Liver (tissue), 9 donors: ENCODE measurements around the gene NUP43. TPM values are rescaled to one million over a fixed set of nuclear protein-coding genes. Genes with fewer than 3 reads are reported as not detected.

Source experiments
- DNase-seq: peaks from one replicate; pipeline ENCODE4 v3.0.0-alpha.2; 2017; ENCODE audit warnings: low spot score
- H3K27ac ChIP-seq, 2 donors: one replicate each; pipeline ENCODE4 v1.7.0; 2013; ENCODE audit warnings: inconsistent platforms in 2 of 2, low read length in 2 of 2, control low read depth in 1 of 2, low read depth in 1 of 2, mild to moderate bottlenecking in 1 of 2
- H3K27me3 ChIP-seq, 4 donors: one replicate each; pipeline versions ENCODE4 v1.6.1 to v1.7.0; 2013; ENCODE audit warnings: low read length in 3 of 4, inconsistent platforms in 1 of 4, mild to moderate bottlenecking in 1 of 4, moderate library complexity in 1 of 4; ENCODE audit not compliant: control insufficient read depth in 4 of 4, insufficient read depth in 4 of 4
- H3K36me3 ChIP-seq, 4 donors: one replicate each; pipeline versions ENCODE4 v1.6.1 to v1.7.0; 2013; ENCODE audit warnings: low read length in 3 of 4, mild to moderate bottlenecking in 3 of 4, low read depth in 1 of 4, moderate library complexity in 1 of 4; ENCODE audit not compliant: control insufficient read depth in 4 of 4, insufficient read depth in 3 of 4
- H3K4me1 ChIP-seq, 4 donors: one replicate each; pipeline versions ENCODE4 v1.6.1 to v1.7.0; 2013; ENCODE audit warnings: low read length in 3 of 4, mild to moderate bottlenecking in 3 of 4, moderate library complexity in 1 of 4; ENCODE audit not compliant: control insufficient read depth in 4 of 4, insufficient read depth in 4 of 4
- H3K4me3 ChIP-seq, 3 donors: one replicate each; pipeline versions ENCODE4 v1.6.1 to v1.7.0; 2013; ENCODE audit warnings: low read length in 3 of 3, control low read depth in 1 of 3, low read depth in 1 of 3, mild to moderate bottlenecking in 1 of 3
- H3K9ac ChIP-seq, 2 donors: one replicate each; pipeline ENCODE4 v1.7.0; 2013; ENCODE audit warnings: low read length in 2 of 2, mild to moderate bottlenecking in 2 of 2, moderate library complexity in 2 of 2, control low read depth in 1 of 2, low read depth in 1 of 2
- H3K9me3 ChIP-seq, 4 donors: one replicate each; pipeline versions ENCODE4 v1.6.1 to v1.7.0; 2013; ENCODE audit warnings: low read length in 3 of 4; ENCODE audit not compliant: control insufficient read depth in 4 of 4
- ATF3 ChIP-seq: IDR thresholded peaks from 2 replicates; pipeline ENCODE4 v1.6.1; 2016; ENCODE audit warnings: antibody characterized with exemption
- CTCF ChIP-seq: fragments of 150-350 bp; IDR thresholded peaks from 2 replicates; pipeline ENCODE4 v1.5.1; 2017; ENCODE audit warnings: improper control_type of control experiment, low read depth, low read length; ENCODE audit not compliant: missing input control
- EGR1 ChIP-seq, 2 donors: IDR thresholded peaks; 2 replicates each; pipeline ENCODE4 v1.6.1; 2016 to 2018; ENCODE audit warnings: antibody characterized with exemption in 2 of 2, low read depth in 2 of 2
- FOXA1 ChIP-seq: IDR thresholded peaks from 2 replicates; pipeline ENCODE4 v1.6.1; 2016; ENCODE audit warnings: antibody characterized with exemption
- FOXA2 ChIP-seq: IDR thresholded peaks from 2 replicates; pipeline ENCODE4 v1.6.1; 2016; ENCODE audit warnings: antibody characterized with exemption
- GABPA ChIP-seq, 2 donors: IDR thresholded peaks in 1 of 2; conservative IDR thresholded peaks in 1 of 2; 2 replicates each; pipeline ENCODE4 v1.6.1; 2016; ENCODE audit warnings: antibody characterized with exemption in 2 of 2, mild to moderate bottlenecking in 1 of 2, moderate library complexity in 1 of 2
- HNF4A ChIP-seq, 2 donors: conservative IDR thresholded peaks; 2 replicates each; pipeline ENCODE4 v1.6.1; 2016; ENCODE audit warnings: antibody characterized with exemption in 2 of 2, mild to moderate bottlenecking in 2 of 2
- HNF4G ChIP-seq: IDR thresholded peaks from 2 replicates; pipeline ENCODE4 v1.6.1; 2016; ENCODE audit warnings: antibody characterized with exemption
- JUND ChIP-seq, 2 donors: IDR thresholded peaks; 2 replicates each; pipeline ENCODE4 v1.6.1; 2016; ENCODE audit warnings: antibody characterized with exemption in 2 of 2
- MAX ChIP-seq: IDR thresholded peaks from 2 replicates; pipeline ENCODE4 v1.6.1; 2016; ENCODE audit warnings: antibody characterized with exemption
- RAD21 ChIP-seq, 2 donors: IDR thresholded peaks; 2 replicates each; pipeline ENCODE4 v1.6.1; 2016; ENCODE audit warnings: antibody characterized with exemption in 2 of 2, mild to moderate bottlenecking in 2 of 2
- REST ChIP-seq: IDR thresholded peaks from 2 replicates; pipeline ENCODE4 v1.6.1; 2016; ENCODE audit warnings: antibody characterized with exemption, mild to moderate bottlenecking
- RXRA ChIP-seq, 2 donors: IDR thresholded peaks; 2 replicates each; pipeline ENCODE4 v1.6.1; 2017 to 2018; ENCODE audit warnings: antibody characterized with exemption in 2 of 2, mild to moderate bottlenecking in 1 of 2
- SP1 ChIP-seq: IDR thresholded peaks from 2 replicates; pipeline ENCODE4 v1.6.1; 2018; ENCODE audit warnings: antibody characterized with exemption, mild to moderate bottlenecking
- TAF1 ChIP-seq: conservative IDR thresholded peaks from 2 replicates; pipeline ENCODE4 v1.6.1; 2016; ENCODE audit warnings: antibody characterized with exemption, mild to moderate bottlenecking
- YY1 ChIP-seq: IDR thresholded peaks from 2 replicates; pipeline ENCODE4 v1.6.1; 2016; ENCODE audit warnings: antibody characterized with exemption, mild to moderate bottlenecking
- ZBTB33 ChIP-seq: IDR thresholded peaks from 2 replicates; pipeline ENCODE4 v1.6.1; 2016; ENCODE audit warnings: antibody characterized with exemption
- WGBS: extraction: QIAGEN DNeasy Blood & Tissue Kit; methylation state at CpG from one replicate; pipeline ENCODE4 v1.1.7; 2013; 5-methylcytosine and 5-hydroxymethylcytosine counted together
- polyA plus RNA-seq, 2 donors: library from polyadenylated mRNA; stranded (reverse) in 1 of 2; unstranded in 1 of 2; fragments of 200-250 nt in 1 of 2; fragments of >200 nt in 1 of 2; fragmentation: Nextera tagmentation in 1 of 2; extraction: Ambion mirVana in 1 of 2; gene quantifications; one replicate each; pipeline versions ENCODE4 v1.2.1 to v1.2.3, GENCODE V29; 2013 to 2015
- total RNA-seq, 2 donors: library from RNA; depleted of rRNA; stranded (reverse); fragments of >200 nt; gene quantifications; one replicate each; pipeline ENCODE4 v1.2.3, GENCODE V29; 2014
- donor health status: healthy.
- donor health status: healthy.
- donor health status: healthy.
- donor health status: healthy.
- donor health status: healthy.

NUP43 gene
- total and polyA plus RNA-seq, 4 donors = 3.2 to 18.5 (median 10.4) TPM

- Histone ChIP-seq H3K27me3 (no peaks in the 10 kb centered on the region), H3K9ac (no peak overlapping the region), H3K27ac (no peak overlapping the region), H3K36me3 (peaks cover 3 to 30% (median 21%) of the 10 kb centered on the region in 4 donors), H3K4me3 (no peak overlapping the region), H3K4me1 (no peaks in the 10 kb centered on the region), H3K9me3 (no peaks in the 10 kb centered on the region)
- 92% methylated on average over 3 of the region's 3 CpGs for WGBS
- TF ChIP-seq SP1 (no peak), GABPA (IDR thresholded peaks at IDR 0.05 in 1 of 2, conservative IDR thresholded peaks at IDR 0.05 in 1 of 2) (no peak), HNF4G (no peak), ATF3 (no peak), FOXA1 (no peak), EGR1 (IDR thresholded peaks at IDR 0.05; ENCODE audit: low read depth in 2 of 2) (no peak), JUND (IDR thresholded peaks at IDR 0.05) (no peak), FOXA2 (no peak), ZBTB33 (no peak), YY1 (no peak), HNF4A (conservative IDR thresholded peaks at IDR 0.05) (no peak), REST (no peak), CTCF (no peak), TAF1 (no peak), RXRA (IDR thresholded peaks at IDR 0.05) (no peak)
- no peak for DNase-seq
Measured at GRCh38 chr6:149725785-149726184, 20.5 kb downstream of the NUP43 start.

GRCh38 chr6:149723771-149724417 lies 22.4 kb downstream of the NUP43 start:
- Histone ChIP-seq H3K36me3 (peaks cover 2 to 14% (median 13%) of the 10 kb centered on the region in 4 donors), H3K4me3 (no peak overlapping the region), H3K4me1 (no peaks in the 10 kb centered on the region), H3K9me3 (no peaks in the 10 kb centered on the region), H3K9ac (no peak overlapping the region), H3K27me3 (no peaks in the 10 kb centered on the region), H3K27ac (no peak overlapping the region)
- WGBS = 62% methylated on average over 10 of the region's 10 CpGs
- peak; percentile 42 for DNase-seq
- TF ChIP-seq ZBTB33 = no peak
- no peak for TF ChIP-seq ATF3
- no peak for TF ChIP-seq EGR1 (IDR thresholded peaks at IDR 0.05; ENCODE audit: low read depth in 2 of 2)
- no peak for TF ChIP-seq SP1
- TF ChIP-seq HNF4G = no peak
- TF ChIP-seq RAD21 (IDR thresholded peaks at IDR 0.05) = peak; percentile 87 to 89
- no peak for TF ChIP-seq RXRA (IDR thresholded peaks at IDR 0.05)
- TF ChIP-seq MAX = no peak
- TF ChIP-seq CTCF = peak; percentile 66
- peak in 1 of 2 donors; percentile 21 for TF ChIP-seq HNF4A (conservative IDR thresholded peaks at IDR 0.05)
